IMR-90 (cell line): ENCODE data around the gene JAKMIP3. TPM values are rescaled to one million over a fixed set of nuclear protein-coding genes. Genes with fewer than 3 reads are reported as not detected.

Experiments used
- ATAC-seq: fragments of 200-7000 bp; cut with Tn5 transposase; 2 replicates; pipeline ENCODE4 v1.9.1; 2020; ENCODE audit warnings: low read depth, mild to moderate bottlenecking, moderate library complexity
- BruUV-seq: library from RNA; stranded (reverse); fragments of 400-500 nt; replicated peaks from 2 replicates; lab custom pipeline; 2021; lab: Mats Ljungman, UMichigan
- CTCF ChIA-PET: fragments of 300-600 bp; formaldehyde crosslinking; extraction: SDS; loops from one replicate; lab custom pipeline; 2021; ENCODE audit warnings: antibody characterized with exemption; lab: Yijun Ruan, JAX
- POLR2A ChIA-PET: fragments of 300-600 bp; sonication (Branson Sonifier 250); formaldehyde crosslinking; loops from one replicate; lab custom pipeline; 2022; ENCODE audit warnings: antibody characterized with exemption; ENCODE audit not compliant: unreplicated experiment; lab: Charles Lee
- DNase-seq: peaks from one replicate; pipeline ENCODE4 v3.0.0; 2013
- H2AFZ ChIP-seq: replicated peaks from 2 replicates; pipeline ENCODE3; 2013; ENCODE audit warnings: low read length, mild to moderate bottlenecking; ENCODE audit not compliant: poor library complexity
- H2AK5ac ChIP-seq: 2 replicates; pipeline ENCODE4 v1.6.1; 2013; ENCODE audit warnings: low read depth, low read length, inconsistent platforms
- H2AK9ac ChIP-seq: replicated peaks from 2 replicates; pipeline ENCODE3; 2013; ENCODE audit warnings: mild to moderate bottlenecking, low read depth, low read length, moderate library complexity; ENCODE audit not compliant: poor library complexity
- H2BK120ac ChIP-seq: 2 replicates; pipeline ENCODE4 v1.6.1; 2013; ENCODE audit warnings: low read depth, low read length, inconsistent platforms
- H2BK15ac ChIP-seq: 3 replicates; pipeline ENCODE4 v1.6.1; 2013; ENCODE audit warnings: low read depth, low read length, inconsistent platforms
- H2BK20ac ChIP-seq: 2 replicates; pipeline ENCODE4 v1.6.1; 2013; ENCODE audit warnings: low read depth, mild to moderate bottlenecking, inconsistent platforms, low read length, moderate library complexity
- H2BK5ac ChIP-seq: 2 replicates; pipeline ENCODE4 v1.6.1; 2013; ENCODE audit warnings: mild to moderate bottlenecking, low read depth, low read length, inconsistent platforms; ENCODE audit not compliant: poor library complexity, severe bottlenecking
- H3K14ac ChIP-seq: replicated peaks from 2 replicates; pipeline ENCODE4 v1.6.1; 2013; ENCODE audit warnings: low read depth, low read length, inconsistent platforms
- H3K18ac ChIP-seq: 2 replicates; pipeline ENCODE4 v1.6.1; 2013; ENCODE audit warnings: low read depth, low read length, control low read depth
- H3K23ac ChIP-seq: 2 replicates; pipeline ENCODE4 v1.6.1; 2013; ENCODE audit warnings: low read depth, low read length, inconsistent platforms
- H3K27ac ChIP-seq: 2 replicates; pipeline ENCODE4 v1.5.1; 2013; ENCODE audit warnings: mild to moderate bottlenecking, control low read depth, low read length; ENCODE audit not compliant: insufficient read depth
- H3K27me3 ChIP-seq: 2 replicates; pipeline ENCODE4 v1.6.1; 2013; ENCODE audit warnings: low read length; ENCODE audit not compliant: control insufficient read depth, insufficient read depth
- H3K36me3 ChIP-seq: 2 replicates; pipeline ENCODE4 v1.6.1; 2013; ENCODE audit warnings: low read length, mixed read lengths; ENCODE audit not compliant: control insufficient read depth, insufficient read depth
- H3K4ac ChIP-seq: 2 replicates; pipeline ENCODE4 v1.6.1; 2013; ENCODE audit warnings: low read depth, low read length, inconsistent platforms
- H3K4me1 ChIP-seq: 2 replicates; pipeline ENCODE4 v1.6.1; 2013; ENCODE audit warnings: low read length, mixed read lengths; ENCODE audit not compliant: control insufficient read depth, insufficient read depth
- H3K4me2 ChIP-seq: 2 replicates; pipeline ENCODE4 v1.6.1; 2013; ENCODE audit warnings: low read depth, mild to moderate bottlenecking, control low read depth, low read length, moderate library complexity
- H3K4me3 ChIP-seq: 2 replicates; pipeline ENCODE4 v1.5.1; 2013; ENCODE audit warnings: low read depth, mild to moderate bottlenecking, control low read depth, low read length, moderate library complexity; ENCODE audit not compliant: insufficient read depth
- H3K56ac ChIP-seq: 2 replicates; pipeline ENCODE4 v1.6.1; 2013; ENCODE audit warnings: low read length, inconsistent platforms; ENCODE audit not compliant: insufficient read depth; ENCODE audit errors: extremely low read depth
- H3K79me1 ChIP-seq, 2 experiments: 2 replicates each; pipeline ENCODE4 v1.6.1; 2013; ENCODE audit warnings: low read length in 2 of 2, inconsistent platforms in 1 of 2, low read depth in 1 of 2
- H3K9ac ChIP-seq: 2 replicates; pipeline ENCODE4 v1.6.1; 2013; ENCODE audit warnings: low read depth, low read length, control low read depth
- H3K9me1 ChIP-seq: 2 replicates; pipeline ENCODE4 v1.6.1; 2013; ENCODE audit warnings: low read length, inconsistent platforms; ENCODE audit not compliant: insufficient read depth
- H3K9me3 ChIP-seq: 2 replicates; pipeline ENCODE4 v1.6.1; 2013; ENCODE audit warnings: low read length; ENCODE audit not compliant: control insufficient read depth, insufficient read depth
- H4K20me1 ChIP-seq: 2 replicates; pipeline ENCODE4 v1.6.1; 2013; ENCODE audit warnings: low read length, inconsistent platforms; ENCODE audit not compliant: insufficient read depth
- H4K5ac ChIP-seq: 2 replicates; pipeline ENCODE4 v1.6.1; 2013; ENCODE audit warnings: mild to moderate bottlenecking, low read depth, low read length, control low read depth
- H4K8ac ChIP-seq, 2 experiments: 2 replicates each; pipeline ENCODE4 v1.6.1; 2013; ENCODE audit warnings: low read depth in 2 of 2, low read length in 2 of 2, control low read depth in 1 of 2, inconsistent platforms in 1 of 2
- H4K91ac ChIP-seq: 2 replicates; pipeline ENCODE4 v1.6.1; 2013; ENCODE audit warnings: low read depth, low read length, inconsistent platforms; ENCODE audit not compliant: insufficient read depth
- BHLHE40 ChIP-seq: fragments of 150-350 bp; IDR thresholded peaks from 2 replicates; pipeline ENCODE4 v1.6.1; 2016; ENCODE audit warnings: mild to moderate bottlenecking, low read depth, low read length
- CEBPB ChIP-seq: IDR thresholded peaks from 2 replicates; pipeline ENCODE4 v1.6.1; 2012; ENCODE audit warnings: low read depth, low read length, improper control_type of control experiment
- CHD1 ChIP-seq: IDR thresholded peaks from 2 replicates; pipeline ENCODE4 v1.6.1; 2012; ENCODE audit warnings: low read depth, low read length, improper control_type of control experiment
- CTCF ChIP-seq: conservative IDR thresholded peaks from 2 replicates; pipeline ENCODE4 v1.5.1; 2012; ENCODE audit warnings: mild to moderate bottlenecking, low read depth, low read length, improper control_type of control experiment
- ELK1 ChIP-seq: fragments of 150-350 bp; IDR thresholded peaks from 2 replicates; pipeline ENCODE4 v1.6.1; 2016; ENCODE audit warnings: low read depth, mild to moderate bottlenecking, low read length, moderate library complexity, borderline replicate concordance
- FOS ChIP-seq: fragments of 150-350 bp; IDR thresholded peaks from 2 replicates; pipeline ENCODE4 v1.6.1; 2016; ENCODE audit warnings: low read depth, low read length
- MAFK ChIP-seq: IDR thresholded peaks from 2 replicates; pipeline ENCODE4 v1.6.1; 2012; ENCODE audit warnings: low read depth, low read length, improper control_type of control experiment
- MAZ ChIP-seq: IDR thresholded peaks from 2 replicates; pipeline ENCODE4 v1.6.1; 2012; ENCODE audit warnings: low read depth, mild to moderate bottlenecking, low read length, improper control_type of control experiment, moderate library complexity, borderline replicate concordance
- MXI1 ChIP-seq: IDR thresholded peaks from 2 replicates; pipeline ENCODE4 v1.6.1; 2012; ENCODE audit warnings: low read depth, mild to moderate bottlenecking, low read length, moderate library complexity, borderline replicate concordance
- NFE2L2 ChIP-seq: fragments of 150-350 bp; IDR thresholded peaks from 2 replicates; pipeline ENCODE4 v1.6.1; 2016; ENCODE audit warnings: low read depth, mild to moderate bottlenecking, low read length
- POLR2A ChIP-seq: IDR thresholded peaks from 2 replicates; pipeline ENCODE4 v1.6.1; 2012; ENCODE audit warnings: mild to moderate bottlenecking, low read depth, low read length
- RAD21 ChIP-seq: IDR thresholded peaks from 2 replicates; pipeline ENCODE4 v1.6.1; 2012; ENCODE audit warnings: low read length, improper control_type of control experiment
- RCOR1 ChIP-seq: IDR thresholded peaks from 2 replicates; pipeline ENCODE4 v1.6.1; 2012; ENCODE audit warnings: mild to moderate bottlenecking, low read length, improper control_type of control experiment; ENCODE audit not compliant: insufficient replicate concordance
- RFX5 ChIP-seq: IDR thresholded peaks from 2 replicates; pipeline ENCODE4 v1.8.0; 2012; ENCODE audit warnings: low read depth, mild to moderate bottlenecking, low read length, moderate library complexity
- SMC3 ChIP-seq: fragments of 150-350 bp; IDR thresholded peaks from 2 replicates; pipeline ENCODE4 v1.6.1; 2016; ENCODE audit warnings: low read depth, mild to moderate bottlenecking, antibody characterized with exemption, low read length, moderate library complexity
- USF2 ChIP-seq: fragments of 150-350 bp; IDR thresholded peaks from 2 replicates; pipeline ENCODE4 v1.6.1; 2017; ENCODE audit warnings: mild to moderate bottlenecking, antibody characterized with exemption, low read length, low read depth
- WGBS, 2 experiments: methylation state at CpG; one replicate each; pipeline versions ENCODE4 v1.1.5 to v1.1.7; 2013; ENCODE audit warnings: missing lambda C conversion rate in 2 of 2; ENCODE audit not compliant: insufficient read length in 1 of 2; ENCODE audit errors: extremely low coverage in 2 of 2; 5-methylcytosine and 5-hydroxymethylcytosine counted together
- dilution Hi-C: fragments of 300-500 bp; cut with HindIII; formaldehyde crosslinking; loops from one replicate; pipeline ENCODE4 v1.14.3; 2018; ENCODE audit warnings: low sequenced_read_pairs; ENCODE audit not compliant: unreplicated experiment
- in situ Hi-C: fragments of 300-500 bp; cut with MboI; formaldehyde crosslinking; loops from 3 replicates; pipeline ENCODE4 v1.14.3; 2019; ENCODE audit warnings: low sequenced_read_pairs, inconsistent platforms, mixed read lengths
- intact Hi-C: fragments of 100-400 bp; cut with micrococcal nuclease; formaldehyde crosslinking; loops from 2 replicates; pipeline ENCODE4 v1.10.0; 2022
- polyA plus RNA-seq, 3 experiments: library from polyadenylated mRNA; depleted of rRNA; stranded (reverse); fragments of >200 nt; gene quantifications; 2 replicates each; pipeline ENCODE4 v1.2.3, GENCODE V29; 2012; ENCODE audit warnings: low replicate concordance in 1 of 3
- total RNA-seq: library from RNA; depleted of rRNA; stranded (reverse); fragments of >200 nt; gene quantifications from 2 replicates; pipeline ENCODE4 v1.2.3, GENCODE V29; 2012

Gene JAKMIP3
- total and polyA plus RNA-seq, 2 of the 4 experiments (the other 2 are of a cell fraction) = under 0.01 to 0.22 TPM

- WGBS, 2 experiments = 60% methylated on average over 1 of the region's 24 CpGs; no CpG with 5 or more reads in 1 of the 2 experiments
- Histone ChIP-seq H3K4me1 (no peaks in the 10 kb centered on the region), H3K56ac (no peak overlapping the region), H4K8ac (no peak overlapping the region), H4K20me1 (no peaks in the 10 kb centered on the region), H2AFZ (peak overlapping the region; percentile 63), H2AK9ac (no peak overlapping the region), H3K27me3 (peaks cover 14% of the 10 kb centered on the region; the same call in 1 of the 2 replicates), H3K23ac (no peak overlapping the region), H4K91ac (no peak overlapping the region), H3K27ac (no peak overlapping the region), H3K4me2 (no peak overlapping the region), H3K9me3 (no peaks in the 10 kb centered on the region), H3K14ac (no peak overlapping the region), H2BK20ac (no peak overlapping the region), H3K4ac (no peak overlapping the region), H2BK5ac (no peak overlapping the region), H3K9ac (no peak overlapping the region), H2BK15ac (no peak overlapping the region), H3K36me3 (no peaks in the 10 kb centered on the region), H3K4me3 (no peak overlapping the region), H3K9me1 (no peaks in the 10 kb centered on the region), H2BK120ac (no peak overlapping the region), H3K18ac (no peak overlapping the region), H2AK5ac (no peak overlapping the region), H4K5ac (no peak overlapping the region), H3K79me1 (no peaks in the 10 kb centered on the region)
- TF ChIP-seq RFX5 = no peak
- TF ChIP-seq CTCF = no peak
- TF ChIP-seq BHLHE40 = no peak
- no peak for TF ChIP-seq RAD21
- no peak for TF ChIP-seq MAZ
- TF ChIP-seq MAFK = no peak
- no peak for TF ChIP-seq USF2
- no peak for TF ChIP-seq MXI1
- TF ChIP-seq POLR2A = no peak
- TF ChIP-seq SMC3 = no peak
- no peak for TF ChIP-seq RCOR1
- no peak for TF ChIP-seq FOS
- TF ChIP-seq ELK1 = no peak
- TF ChIP-seq CEBPB = no peak
- no peak for TF ChIP-seq CHD1
- TF ChIP-seq NFE2L2 = no peak
- DNase-seq (no peak), ATAC-seq (no peak)
- dilution Hi-C loops (no loop called here), in situ Hi-C loops (no loop called here), intact Hi-C loops (no loop called here)
- BruUV-seq = no TSS peak
- CTCF ChIA-PET = no interaction called here
- POLR2A ChIA-PET = no interaction called here
Observed at GRCh38 chr10:132114953-132115520, 49.3 kb downstream of the JAKMIP3 start.
